Colonic mucosa (tissue), 4 donors: Measurements from ENCODE around the gene UNC79. TPM values are rescaled to one million over a fixed set of nuclear protein-coding genes. Genes with fewer than 3 reads are reported as not detected.
"Not testable (repeated sequence)": the region's sequence is repeated elsewhere in the genome, so short reads cannot be mapped to it uniquely, and the experiment has no call there.

ENCODE experiments used
- DNase-seq: peaks from one replicate; pipeline ENCODE4 v3.0.0-alpha.2; 2020
- H3K27ac ChIP-seq: fragments of 200-600 bp; one replicate; pipeline ENCODE4 v1.8.0; 2021
- H3K27me3 ChIP-seq: fragments of 200-600 bp; one replicate; pipeline ENCODE4 v1.8.0; 2021
- H3K36me3 ChIP-seq: fragments of 200-600 bp; one replicate; pipeline ENCODE4 v1.8.0; 2021
- H3K4me1 ChIP-seq: fragments of 200-600 bp; one replicate; pipeline ENCODE4 v1.8.0; 2021; ENCODE audit warnings: mild to moderate bottlenecking
- H3K4me3 ChIP-seq: fragments of 200-600 bp; one replicate; pipeline ENCODE4 v1.8.0; 2021
- H3K9ac ChIP-seq, 2 donors: one replicate each; pipeline ENCODE4 v1.7.0; 2013; ENCODE audit warnings: control low read depth in 2 of 2, low read depth in 2 of 2, low read length in 2 of 2
- H3K9me3 ChIP-seq: fragments of 200-600 bp; one replicate; pipeline ENCODE4 v1.8.0; 2021
- intact Hi-C: fragments of 100-400 bp; cut with DNase I; formaldehyde crosslinking; loops from one replicate; pipeline ENCODE4 v1.14.1; 2022
- total RNA-seq, 2 donors: library from RNA; stranded (reverse); fragmentation: NEBNext Ultra II Directional in 1 of 2; extraction: Animal tissue kit (Norgen Biotek cat#: 25700) in 1 of 2; gene quantifications; one replicate each; pipeline ENCODE4 v1.2.1, GENCODE V29; 2021
- TF ChIP-seq, protein P1 (sequence below): fragments of 200-600 bp; IDR thresholded peaks from one replicate; pipeline ENCODE4 v1.8.0; 2022; ENCODE audit warnings: antibody characterized with exemption, mild to moderate bottlenecking
- donor health status: healthy.
- donor health status: DM: no; HTN: no; CAD: no.
- donor health status: DM: no; HTN: no; CAD: no.

The UNC79 gene
- total RNA-seq, 2 donors from 2014 or later, result 0.17 to 0.21 TPM

DNA sequence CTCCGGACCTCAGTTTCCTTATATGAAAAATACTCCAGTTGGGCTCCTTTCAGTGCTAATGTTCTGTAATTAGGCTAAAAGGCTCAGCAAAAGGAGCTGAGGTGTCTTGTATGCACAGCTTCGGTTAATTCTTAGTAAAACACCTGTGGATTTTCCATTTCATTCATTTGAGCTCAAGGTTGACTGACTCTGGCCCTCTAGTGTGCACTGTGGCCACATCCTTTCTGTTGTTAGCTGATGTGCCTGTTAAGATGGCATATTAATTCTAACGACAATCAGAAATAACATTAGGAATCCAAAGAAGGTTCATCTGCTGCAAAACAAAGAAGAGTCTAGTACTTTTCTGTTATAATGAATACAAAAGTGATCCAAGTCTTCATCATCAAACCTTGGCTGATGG, 45.6 kb downstream of the UNC79 start:
- TF ChIP-seq, protein P1, sequence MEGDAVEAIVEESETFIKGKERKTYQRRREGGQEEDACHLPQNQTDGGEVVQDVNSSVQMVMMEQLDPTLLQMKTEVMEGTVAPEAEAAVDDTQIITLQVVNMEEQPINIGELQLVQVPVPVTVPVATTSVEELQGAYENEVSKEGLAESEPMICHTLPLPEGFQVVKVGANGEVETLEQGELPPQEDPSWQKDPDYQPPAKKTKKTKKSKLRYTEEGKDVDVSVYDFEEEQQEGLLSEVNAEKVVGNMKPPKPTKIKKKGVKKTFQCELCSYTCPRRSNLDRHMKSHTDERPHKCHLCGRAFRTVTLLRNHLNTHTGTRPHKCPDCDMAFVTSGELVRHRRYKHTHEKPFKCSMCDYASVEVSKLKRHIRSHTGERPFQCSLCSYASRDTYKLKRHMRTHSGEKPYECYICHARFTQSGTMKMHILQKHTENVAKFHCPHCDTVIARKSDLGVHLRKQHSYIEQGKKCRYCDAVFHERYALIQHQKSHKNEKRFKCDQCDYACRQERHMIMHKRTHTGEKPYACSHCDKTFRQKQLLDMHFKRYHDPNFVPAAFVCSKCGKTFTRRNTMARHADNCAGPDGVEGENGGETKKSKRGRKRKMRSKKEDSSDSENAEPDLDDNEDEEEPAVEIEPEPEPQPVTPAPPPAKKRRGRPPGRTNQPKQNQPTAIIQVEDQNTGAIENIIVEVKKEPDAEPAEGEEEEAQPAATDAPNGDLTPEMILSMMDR, result no peak
- Histone ChIP-seq H3K36me3 (no peaks in the 10 kb centered on the region), H3K9ac (no peak overlapping the region), H3K9me3 (no peaks in the 10 kb centered on the region), H3K4me1 (no peaks in the 10 kb centered on the region), H3K27ac (no peak overlapping the region), H3K4me3 (no peak overlapping the region), H3K27me3 (no peaks in the 10 kb centered on the region)
- no peak for DNase-seq
- intact Hi-C loops, result no loop called here

DNA sequence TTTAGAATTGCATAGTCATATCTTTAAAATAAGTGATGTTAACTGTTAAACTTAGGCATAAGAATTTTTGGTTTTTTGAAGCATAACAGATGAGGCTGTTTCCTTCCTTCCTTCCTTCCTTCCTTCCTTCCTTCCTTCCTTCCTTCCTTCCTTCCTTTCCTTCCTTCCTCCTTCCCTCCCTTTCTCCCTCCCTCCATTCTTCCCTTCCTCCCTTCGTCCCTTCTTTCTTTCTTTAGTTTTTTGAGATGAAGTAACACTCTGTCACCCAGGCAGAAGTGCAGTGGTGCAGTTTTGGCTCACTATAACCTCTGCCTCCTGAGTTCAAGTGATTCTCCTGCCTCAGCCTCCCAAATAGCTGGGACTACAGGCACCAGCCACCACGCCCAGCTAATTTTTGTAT, 48.3 kb downstream of the UNC79 start:
- H3K4me1 ChIP-seq, H3K9me3 ChIP-seq, intact Hi-C loops, H3K36me3 ChIP-seq, H3K27me3 ChIP-seq, H3K9ac ChIP-seq, DNase-seq, H3K27ac ChIP-seq, H3K4me3 ChIP-seq: not testable (repeated sequence)

DNA sequence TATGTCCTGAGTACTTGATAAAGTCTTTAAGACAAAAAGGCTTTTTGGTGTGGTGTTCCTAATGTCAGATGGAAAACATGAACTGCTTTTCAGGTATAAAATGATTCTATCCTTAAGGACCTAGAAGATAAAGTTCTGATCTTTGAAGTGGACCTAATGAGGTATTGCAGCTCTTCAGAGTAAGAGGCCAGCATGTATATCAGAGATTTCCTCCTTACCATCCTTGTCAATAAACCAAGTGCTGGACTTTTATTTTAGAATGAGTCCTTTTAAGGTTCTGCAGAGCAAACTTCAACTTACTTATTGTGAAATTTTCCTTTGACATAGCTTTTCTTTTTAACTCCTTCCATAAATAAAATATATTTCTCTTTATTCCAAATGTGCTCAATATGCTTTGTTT, 50.1 kb downstream of the UNC79 start:
- no peak for DNase-seq
- no peak overlapping the region for H3K27ac ChIP-seq
- intact Hi-C loops, result no loop called here
- no peaks in the 10 kb centered on the region for H3K9me3 ChIP-seq
- no peaks in the 10 kb centered on the region for H3K36me3 ChIP-seq
- H3K4me1 ChIP-seq, result no peaks in the 10 kb centered on the region
- no peak overlapping the region for H3K4me3 ChIP-seq
- H3K27me3 ChIP-seq, result no peaks in the 10 kb centered on the region
- no peak overlapping the region for H3K9ac ChIP-seq
- TF ChIP-seq, protein P1, result no peak

DNA sequence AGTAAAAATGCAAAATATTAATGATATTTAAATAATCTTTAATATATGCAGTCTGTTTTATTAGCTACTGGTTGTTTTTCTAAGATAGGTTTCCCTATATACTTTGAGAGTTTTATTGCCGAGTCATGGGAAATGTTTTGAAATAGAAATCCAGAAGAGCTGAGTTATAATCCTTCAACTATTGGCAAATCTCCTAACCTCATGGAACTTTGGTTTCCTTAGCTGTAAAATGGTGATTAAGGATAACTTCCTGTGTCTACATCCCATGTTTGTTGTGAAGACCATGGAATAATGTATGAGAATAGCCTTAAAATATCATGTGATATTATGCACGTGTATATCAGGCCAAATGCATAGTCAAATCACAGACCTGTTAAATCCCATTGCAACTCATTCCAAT, 51.0 kb downstream of the UNC79 start:
- TF ChIP-seq, protein P1, result no peak
- intact Hi-C loops, result no loop called here
- no peaks in the 10 kb centered on the region for H3K27me3 ChIP-seq
- no peak for DNase-seq
- no peaks in the 10 kb centered on the region for H3K4me1 ChIP-seq
- no peak overlapping the region for H3K9ac ChIP-seq
- no peak overlapping the region for H3K27ac ChIP-seq
- no peaks in the 10 kb centered on the region for H3K36me3 ChIP-seq
- no peak overlapping the region for H3K4me3 ChIP-seq
- H3K9me3 ChIP-seq, result no peaks in the 10 kb centered on the region

DNA sequence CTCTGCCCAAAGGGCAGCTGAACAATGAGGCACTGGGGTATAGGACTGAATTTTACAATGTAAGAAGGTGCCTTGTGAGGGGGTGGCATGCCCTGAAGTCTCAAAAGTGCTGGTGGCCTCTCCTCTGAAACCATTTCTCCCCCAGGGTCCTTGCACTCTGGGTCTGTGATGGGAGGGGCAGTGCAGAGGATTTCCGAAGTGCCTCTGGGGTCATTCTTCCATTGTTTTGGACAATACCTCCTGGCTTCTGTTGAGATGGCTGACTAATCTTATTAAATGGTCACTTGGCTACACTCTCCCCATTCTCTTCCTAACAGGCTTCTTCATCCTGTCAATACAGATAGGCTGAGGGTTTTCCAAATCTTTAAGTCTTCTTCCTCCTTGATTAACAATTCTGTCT, 59.3 kb downstream of the UNC79 start:
- intact Hi-C loops, result no loop called here
- DNase-seq, result no peak

DNA sequence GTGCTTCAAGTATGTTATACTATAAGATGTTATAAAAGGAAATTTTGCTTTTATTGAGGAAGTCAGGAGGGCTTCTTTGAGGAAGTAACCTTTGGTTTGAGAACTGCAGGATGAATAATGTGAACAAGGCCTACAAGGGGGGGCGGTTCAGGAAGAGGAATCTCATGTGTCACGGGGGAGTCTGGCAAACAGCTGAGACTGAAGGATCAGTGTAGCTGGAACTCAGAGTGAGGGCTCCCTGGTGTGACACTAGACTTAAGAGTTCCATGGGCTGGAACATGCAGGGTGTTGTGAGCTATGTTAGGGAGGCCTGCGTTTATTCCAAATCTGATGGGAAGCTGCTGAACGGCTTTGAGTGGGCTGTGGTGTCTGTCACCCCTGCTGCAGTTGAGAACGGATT, 62.3 kb downstream of the UNC79 start:
- Histone ChIP-seq H3K4me3 (no peak overlapping the region), H3K4me1 (no peaks in the 10 kb centered on the region), H3K36me3 (no peaks in the 10 kb centered on the region), H3K27me3 (no peaks in the 10 kb centered on the region), H3K9ac (no peak overlapping the region), H3K27ac (no peak overlapping the region), H3K9me3 (no peaks in the 10 kb centered on the region)
- TF ChIP-seq, protein P1, result no peak
- DNase-seq, result no peak
- intact Hi-C loops, result no loop called here

More for the DNA sequence above, 59.3 kb downstream of the UNC79 start:
- H3K27me3 ChIP-seq, result no peaks in the 10 kb centered on the region
- H3K27ac ChIP-seq, result no peak overlapping the region
- no peaks in the 10 kb centered on the region for H3K9me3 ChIP-seq
- no peak overlapping the region for H3K4me3 ChIP-seq
- H3K4me1 ChIP-seq, result no peaks in the 10 kb centered on the region
- no peaks in the 10 kb centered on the region for H3K36me3 ChIP-seq
- TF ChIP-seq, protein P1, result no peak
- H3K9ac ChIP-seq, result no peak overlapping the region

DNA sequence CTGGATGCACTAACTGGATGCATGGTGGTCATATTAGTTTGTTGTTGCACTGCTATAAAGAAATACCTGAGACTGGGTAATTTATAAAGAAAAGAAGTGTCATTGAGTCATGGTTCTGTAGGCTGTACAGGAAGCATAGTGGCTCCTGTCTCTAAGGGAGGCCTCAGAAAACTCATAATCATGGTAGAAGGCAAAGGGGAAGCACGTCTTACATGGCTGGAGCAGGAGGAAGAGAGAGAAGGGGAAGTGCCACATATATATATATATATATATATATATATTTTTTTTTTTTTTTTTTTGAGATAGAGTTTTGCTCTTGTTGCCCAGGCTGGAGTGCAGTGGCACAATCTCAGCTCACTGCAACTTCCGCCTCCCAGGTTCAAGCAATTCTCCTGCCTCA, 62.9 kb downstream of the UNC79 start:
- H3K27ac ChIP-seq, H3K27me3 ChIP-seq, intact Hi-C loops, H3K9ac ChIP-seq, H3K4me3 ChIP-seq, H3K9me3 ChIP-seq, DNase-seq, H3K36me3 ChIP-seq, H3K4me1 ChIP-seq: not testable (repeated sequence)
